Neural crest cell (in vitro differentiated cells): Measurements from ENCODE around the gene FAM13A. TPM values are rescaled to one million over a fixed set of nuclear protein-coding genes. Genes with fewer than 3 reads are reported as not detected.
"Not testable (repeated sequence)": the region's sequence is repeated elsewhere in the genome, so short reads cannot be mapped to it uniquely, and the experiment has no call there.

ENCODE experiments used
- DNase-seq: peaks from one replicate; pipeline ENCODE4 v3.0.0; 2021; ENCODE audit warnings: low read depth, mixed read lengths, low spot score
- H3K27ac Mint-ChIP-seq: one replicate; pipeline ENCODE4 v1.8.0; 2021; ENCODE audit warnings: mild to moderate bottlenecking, mixed read lengths; ENCODE audit not compliant: unreplicated experiment
- H3K27me3 Mint-ChIP-seq: 2 replicates; pipeline ENCODE4 v1.8.0; 2021; ENCODE audit warnings: low read depth, mild to moderate bottlenecking, mixed read lengths
- H3K36me3 Mint-ChIP-seq: 2 replicates; pipeline ENCODE4 v1.8.0; 2021; ENCODE audit warnings: low read depth, mild to moderate bottlenecking, mixed read lengths
- H3K4me1 Mint-ChIP-seq: 2 replicates; pipeline ENCODE4 v1.8.0; 2021; ENCODE audit warnings: mixed read lengths
- H3K4me3 Mint-ChIP-seq: one replicate; pipeline ENCODE4 v1.8.0; 2021; ENCODE audit warnings: mild to moderate bottlenecking, mixed read lengths
- H3K9me3 Mint-ChIP-seq: 2 replicates; pipeline ENCODE4 v1.8.0; 2021; ENCODE audit warnings: mixed read lengths
- total RNA-seq: library from RNA; stranded (reverse); gene quantifications from 2 replicates; pipeline ENCODE4 v1.2.1, GENCODE V29; 2021
- TF ChIP-seq, protein P1 (sequence below): fragments of 200-600 bp; sonication (generic); conservative IDR thresholded peaks from 2 replicates; pipeline ENCODE4 v1.5.0; 2021; ENCODE audit warnings: antibody characterized with exemption, mild to moderate bottlenecking

The FAM13A gene
- total RNA-seq, 1 donor from 2014 or later, result 18.1 TPM

DNA sequence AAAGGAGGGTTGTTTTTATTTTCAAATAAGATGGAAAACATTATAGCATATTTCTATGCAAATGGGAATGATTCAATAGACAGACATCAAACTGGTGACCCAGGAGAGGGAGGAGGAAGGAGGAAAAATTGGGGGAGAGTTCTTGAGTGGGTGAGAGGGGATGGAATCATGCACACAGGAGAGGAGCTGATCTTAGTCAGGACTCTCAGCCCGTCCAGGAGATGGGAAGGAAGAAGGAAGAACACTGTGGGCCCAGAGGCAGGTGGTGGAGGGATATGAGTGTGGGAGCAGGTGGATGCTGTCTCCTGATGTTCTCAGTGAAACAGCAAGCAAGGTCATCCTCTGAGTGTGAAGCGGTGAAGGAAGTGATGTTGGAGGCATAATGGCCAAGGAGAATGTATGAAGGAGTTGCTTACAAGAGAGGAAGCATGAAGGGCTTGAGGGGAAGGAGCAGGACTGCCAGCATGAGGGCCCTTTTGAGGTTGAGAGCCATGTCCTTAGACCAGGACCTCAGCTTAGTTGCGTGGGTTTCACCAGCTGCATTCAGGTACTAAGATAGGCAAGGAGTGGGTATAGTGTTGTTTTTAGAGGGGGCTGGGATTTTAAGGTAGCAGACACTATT, 197.7 kb downstream of the FAM13A start:
- DNase-seq, result no peak
- peaks cover 18% of the 10 kb centered on the region for H3K4me1 Mint-ChIP-seq
- no peak overlapping the region for H3K4me3 Mint-ChIP-seq
- peaks cover 6% of the 10 kb centered on the region for H3K36me3 Mint-ChIP-seq
- peak overlapping the region; percentile 4 for H3K27ac Mint-ChIP-seq
- TF ChIP-seq, protein P1, sequence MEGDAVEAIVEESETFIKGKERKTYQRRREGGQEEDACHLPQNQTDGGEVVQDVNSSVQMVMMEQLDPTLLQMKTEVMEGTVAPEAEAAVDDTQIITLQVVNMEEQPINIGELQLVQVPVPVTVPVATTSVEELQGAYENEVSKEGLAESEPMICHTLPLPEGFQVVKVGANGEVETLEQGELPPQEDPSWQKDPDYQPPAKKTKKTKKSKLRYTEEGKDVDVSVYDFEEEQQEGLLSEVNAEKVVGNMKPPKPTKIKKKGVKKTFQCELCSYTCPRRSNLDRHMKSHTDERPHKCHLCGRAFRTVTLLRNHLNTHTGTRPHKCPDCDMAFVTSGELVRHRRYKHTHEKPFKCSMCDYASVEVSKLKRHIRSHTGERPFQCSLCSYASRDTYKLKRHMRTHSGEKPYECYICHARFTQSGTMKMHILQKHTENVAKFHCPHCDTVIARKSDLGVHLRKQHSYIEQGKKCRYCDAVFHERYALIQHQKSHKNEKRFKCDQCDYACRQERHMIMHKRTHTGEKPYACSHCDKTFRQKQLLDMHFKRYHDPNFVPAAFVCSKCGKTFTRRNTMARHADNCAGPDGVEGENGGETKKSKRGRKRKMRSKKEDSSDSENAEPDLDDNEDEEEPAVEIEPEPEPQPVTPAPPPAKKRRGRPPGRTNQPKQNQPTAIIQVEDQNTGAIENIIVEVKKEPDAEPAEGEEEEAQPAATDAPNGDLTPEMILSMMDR, result no peak
- no peaks in the 10 kb centered on the region for H3K27me3 Mint-ChIP-seq
- no peaks in the 10 kb centered on the region for H3K9me3 Mint-ChIP-seq

GRCh38 chr4:88858752-88859151, 198.2 kb downstream of the FAM13A start:
- H3K4me3 Mint-ChIP-seq, result no peak overlapping the region
- DNase-seq, result no peak
- H3K9me3 Mint-ChIP-seq, result no peaks in the 10 kb centered on the region
- H3K36me3 Mint-ChIP-seq, result peaks cover 6% of the 10 kb centered on the region
- no peak overlapping the region for H3K27ac Mint-ChIP-seq
- H3K4me1 Mint-ChIP-seq, result peaks cover 18% of the 10 kb centered on the region
- H3K27me3 Mint-ChIP-seq, result no peaks in the 10 kb centered on the region
- TF ChIP-seq, protein P1, result no peak

- TF ChIP-seq, protein P1, result no peak
- Mint-ChIP-seq H3K27me3 (no peaks in the 10 kb centered on the region), H3K4me1 (peaks cover 18% of the 10 kb centered on the region), H3K9me3 (no peaks in the 10 kb centered on the region), H3K4me3 (no peak overlapping the region), H3K36me3 (peaks cover 6% of the 10 kb centered on the region), H3K27ac (no peak overlapping the region)
- no peak for DNase-seq
Observed at GRCh38 chr4:88857588-88857987, 199.4 kb downstream of the FAM13A start.

DNA sequence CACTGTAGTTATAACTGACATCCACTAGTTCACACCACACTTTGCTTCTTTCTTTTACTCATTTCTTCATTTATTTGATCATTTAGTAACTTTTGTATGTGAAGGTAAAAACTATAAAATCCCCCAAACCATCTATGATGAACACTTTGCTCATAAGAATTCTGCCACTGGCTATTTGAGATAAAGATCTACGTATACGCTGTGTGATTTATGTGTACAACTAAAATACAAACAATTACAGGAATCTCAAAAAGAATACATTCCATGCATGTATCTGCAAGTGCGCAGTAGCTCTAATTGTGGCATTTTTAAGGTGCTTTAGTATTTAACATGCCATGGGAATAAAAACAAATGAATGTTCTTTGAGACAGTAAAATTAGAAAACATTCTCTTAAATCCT, 202.5 kb downstream of the FAM13A start:
- no peaks in the 10 kb centered on the region for H3K27me3 Mint-ChIP-seq
- H3K9me3 Mint-ChIP-seq, result no peaks in the 10 kb centered on the region
- TF ChIP-seq, protein P1, result no peak
- peaks cover 10% of the 10 kb centered on the region for H3K36me3 Mint-ChIP-seq
- no peak for DNase-seq
- peaks cover 12% of the 10 kb centered on the region for H3K4me1 Mint-ChIP-seq
- H3K27ac Mint-ChIP-seq, result no peak overlapping the region
- H3K4me3 Mint-ChIP-seq, result no peak overlapping the region

GRCh38 chr4:88853583-88853982, 203.4 kb downstream of the FAM13A start:
- H3K4me1 Mint-ChIP-seq, DNase-seq, H3K4me3 Mint-ChIP-seq, H3K36me3 Mint-ChIP-seq, H3K9me3 Mint-ChIP-seq, H3K27me3 Mint-ChIP-seq, H3K27ac Mint-ChIP-seq: not testable (repeated sequence)

DNA sequence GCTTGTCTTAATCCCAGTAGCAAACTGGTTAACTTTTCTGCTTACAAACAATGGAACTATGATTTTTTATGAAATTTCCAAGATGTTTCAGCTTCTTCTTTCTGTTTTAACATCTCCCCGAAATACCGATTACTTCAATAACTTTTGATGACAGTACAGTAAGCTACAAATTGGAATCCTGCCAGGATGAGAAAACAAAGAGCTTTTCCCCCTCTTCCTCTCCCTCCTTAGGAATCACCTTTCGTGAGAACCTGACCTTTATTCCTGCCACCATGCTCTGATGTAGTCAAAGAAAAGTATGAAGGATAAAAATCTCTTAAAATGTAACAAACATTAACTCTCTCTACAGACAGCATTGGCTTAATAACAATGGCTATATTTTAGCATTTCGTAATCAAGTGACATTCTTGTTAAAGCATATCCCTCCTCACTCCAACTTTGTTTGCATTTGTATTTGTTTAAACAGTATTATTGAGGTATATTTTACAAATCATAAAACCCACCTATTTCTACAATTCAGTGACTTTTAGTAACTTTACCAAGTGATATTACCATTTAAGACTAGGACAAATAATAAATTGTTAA, 210.7 kb downstream of the FAM13A start:
- Mint-ChIP-seq H3K9me3 (peaks cover 2% of the 10 kb centered on the region), H3K27me3 (no peaks in the 10 kb centered on the region), H3K27ac (no peak overlapping the region), H3K4me1 (peaks cover 11% of the 10 kb centered on the region), H3K36me3 (peaks cover 14% of the 10 kb centered on the region), H3K4me3 (no peak overlapping the region)
- DNase-seq, result no peak
- TF ChIP-seq, protein P1, result no peak
